IMR-90 (cell line): ENCODE measurements around the gene FRS3. TPM values are rescaled to one million over a fixed set of nuclear protein-coding genes. Genes with fewer than 3 reads are reported as not detected.

Experiments used
- ATAC-seq: fragments of 200-7000 bp; cut with Tn5 transposase; 2 replicates; pipeline ENCODE4 v1.9.1; 2020; ENCODE audit warnings: low read depth, mild to moderate bottlenecking, moderate library complexity
- BruUV-seq: library from RNA; stranded (reverse); fragments of 400-500 nt; replicated peaks from 2 replicates; lab custom pipeline; 2021; lab: Mats Ljungman, UMichigan
- CTCF ChIA-PET: fragments of 300-600 bp; formaldehyde crosslinking; extraction: SDS; loops from one replicate; lab custom pipeline; 2021; ENCODE audit warnings: antibody characterized with exemption; lab: Yijun Ruan, JAX
- POLR2A ChIA-PET: fragments of 300-600 bp; sonication (Branson Sonifier 250); formaldehyde crosslinking; loops from one replicate; lab custom pipeline; 2022; ENCODE audit warnings: antibody characterized with exemption; ENCODE audit not compliant: unreplicated experiment; lab: Charles Lee
- DNase-seq: peaks from one replicate; pipeline ENCODE4 v3.0.0; 2013
- H2AFZ ChIP-seq: replicated peaks from 2 replicates; pipeline ENCODE3; 2013; ENCODE audit warnings: low read length, mild to moderate bottlenecking; ENCODE audit not compliant: poor library complexity
- H2AK5ac ChIP-seq: 2 replicates; pipeline ENCODE4 v1.6.1; 2013; ENCODE audit warnings: low read depth, low read length, inconsistent platforms
- H2AK9ac ChIP-seq: replicated peaks from 2 replicates; pipeline ENCODE3; 2013; ENCODE audit warnings: mild to moderate bottlenecking, low read depth, low read length, moderate library complexity; ENCODE audit not compliant: poor library complexity
- H2BK120ac ChIP-seq: 2 replicates; pipeline ENCODE4 v1.6.1; 2013; ENCODE audit warnings: low read depth, low read length, inconsistent platforms
- H2BK15ac ChIP-seq: 3 replicates; pipeline ENCODE4 v1.6.1; 2013; ENCODE audit warnings: low read depth, low read length, inconsistent platforms
- H2BK20ac ChIP-seq: 2 replicates; pipeline ENCODE4 v1.6.1; 2013; ENCODE audit warnings: low read depth, mild to moderate bottlenecking, inconsistent platforms, low read length, moderate library complexity
- H2BK5ac ChIP-seq: 2 replicates; pipeline ENCODE4 v1.6.1; 2013; ENCODE audit warnings: mild to moderate bottlenecking, low read depth, low read length, inconsistent platforms; ENCODE audit not compliant: poor library complexity, severe bottlenecking
- H3K14ac ChIP-seq: replicated peaks from 2 replicates; pipeline ENCODE4 v1.6.1; 2013; ENCODE audit warnings: low read depth, low read length, inconsistent platforms
- H3K18ac ChIP-seq: 2 replicates; pipeline ENCODE4 v1.6.1; 2013; ENCODE audit warnings: low read depth, low read length, control low read depth
- H3K23ac ChIP-seq: 2 replicates; pipeline ENCODE4 v1.6.1; 2013; ENCODE audit warnings: low read depth, low read length, inconsistent platforms
- H3K27ac ChIP-seq: 2 replicates; pipeline ENCODE4 v1.5.1; 2013; ENCODE audit warnings: mild to moderate bottlenecking, control low read depth, low read length; ENCODE audit not compliant: insufficient read depth
- H3K27me3 ChIP-seq: 2 replicates; pipeline ENCODE4 v1.6.1; 2013; ENCODE audit warnings: low read length; ENCODE audit not compliant: control insufficient read depth, insufficient read depth
- H3K36me3 ChIP-seq: 2 replicates; pipeline ENCODE4 v1.6.1; 2013; ENCODE audit warnings: low read length, mixed read lengths; ENCODE audit not compliant: control insufficient read depth, insufficient read depth
- H3K4ac ChIP-seq: 2 replicates; pipeline ENCODE4 v1.6.1; 2013; ENCODE audit warnings: low read depth, low read length, inconsistent platforms
- H3K4me1 ChIP-seq: 2 replicates; pipeline ENCODE4 v1.6.1; 2013; ENCODE audit warnings: low read length, mixed read lengths; ENCODE audit not compliant: control insufficient read depth, insufficient read depth
- H3K4me2 ChIP-seq: 2 replicates; pipeline ENCODE4 v1.6.1; 2013; ENCODE audit warnings: low read depth, mild to moderate bottlenecking, control low read depth, low read length, moderate library complexity
- H3K4me3 ChIP-seq: 2 replicates; pipeline ENCODE4 v1.5.1; 2013; ENCODE audit warnings: low read depth, mild to moderate bottlenecking, control low read depth, low read length, moderate library complexity; ENCODE audit not compliant: insufficient read depth
- H3K56ac ChIP-seq: 2 replicates; pipeline ENCODE4 v1.6.1; 2013; ENCODE audit warnings: low read length, inconsistent platforms; ENCODE audit not compliant: insufficient read depth; ENCODE audit errors: extremely low read depth
- H3K79me1 ChIP-seq, 2 experiments: 2 replicates each; pipeline ENCODE4 v1.6.1; 2013; ENCODE audit warnings: low read length in 2 of 2, inconsistent platforms in 1 of 2, low read depth in 1 of 2
- H3K9ac ChIP-seq: 2 replicates; pipeline ENCODE4 v1.6.1; 2013; ENCODE audit warnings: low read depth, low read length, control low read depth
- H3K9me1 ChIP-seq: 2 replicates; pipeline ENCODE4 v1.6.1; 2013; ENCODE audit warnings: low read length, inconsistent platforms; ENCODE audit not compliant: insufficient read depth
- H3K9me3 ChIP-seq: 2 replicates; pipeline ENCODE4 v1.6.1; 2013; ENCODE audit warnings: low read length; ENCODE audit not compliant: control insufficient read depth, insufficient read depth
- H4K20me1 ChIP-seq: 2 replicates; pipeline ENCODE4 v1.6.1; 2013; ENCODE audit warnings: low read length, inconsistent platforms; ENCODE audit not compliant: insufficient read depth
- H4K5ac ChIP-seq: 2 replicates; pipeline ENCODE4 v1.6.1; 2013; ENCODE audit warnings: mild to moderate bottlenecking, low read depth, low read length, control low read depth
- H4K8ac ChIP-seq, 2 experiments: 2 replicates each; pipeline ENCODE4 v1.6.1; 2013; ENCODE audit warnings: low read depth in 2 of 2, low read length in 2 of 2, control low read depth in 1 of 2, inconsistent platforms in 1 of 2
- H4K91ac ChIP-seq: 2 replicates; pipeline ENCODE4 v1.6.1; 2013; ENCODE audit warnings: low read depth, low read length, inconsistent platforms; ENCODE audit not compliant: insufficient read depth
- BHLHE40 ChIP-seq: fragments of 150-350 bp; IDR thresholded peaks from 2 replicates; pipeline ENCODE4 v1.6.1; 2016; ENCODE audit warnings: mild to moderate bottlenecking, low read depth, low read length
- MAZ ChIP-seq: IDR thresholded peaks from 2 replicates; pipeline ENCODE4 v1.6.1; 2012; ENCODE audit warnings: low read depth, mild to moderate bottlenecking, low read length, improper control_type of control experiment, moderate library complexity, borderline replicate concordance
- RCOR1 ChIP-seq: IDR thresholded peaks from 2 replicates; pipeline ENCODE4 v1.6.1; 2012; ENCODE audit warnings: mild to moderate bottlenecking, low read length, improper control_type of control experiment; ENCODE audit not compliant: insufficient replicate concordance
- RFX5 ChIP-seq: IDR thresholded peaks from 2 replicates; pipeline ENCODE4 v1.8.0; 2012; ENCODE audit warnings: low read depth, mild to moderate bottlenecking, low read length, moderate library complexity
- WGBS, 2 experiments: methylation state at CpG; one replicate each; pipeline versions ENCODE4 v1.1.5 to v1.1.7; 2013; ENCODE audit warnings: missing lambda C conversion rate in 2 of 2; ENCODE audit not compliant: insufficient read length in 1 of 2; ENCODE audit errors: extremely low coverage in 2 of 2; 5-methylcytosine and 5-hydroxymethylcytosine counted together
- dilution Hi-C: fragments of 300-500 bp; cut with HindIII; formaldehyde crosslinking; loops from one replicate; pipeline ENCODE4 v1.14.3; 2018; ENCODE audit warnings: low sequenced_read_pairs; ENCODE audit not compliant: unreplicated experiment
- in situ Hi-C: fragments of 300-500 bp; cut with MboI; formaldehyde crosslinking; loops from 3 replicates; pipeline ENCODE4 v1.14.3; 2019; ENCODE audit warnings: low sequenced_read_pairs, inconsistent platforms, mixed read lengths
- intact Hi-C: fragments of 100-400 bp; cut with micrococcal nuclease; formaldehyde crosslinking; loops from 2 replicates; pipeline ENCODE4 v1.10.0; 2022
- polyA plus RNA-seq, 3 experiments: library from polyadenylated mRNA; depleted of rRNA; stranded (reverse); fragments of >200 nt; gene quantifications; 2 replicates each; pipeline ENCODE4 v1.2.3, GENCODE V29; 2012; ENCODE audit warnings: low replicate concordance in 1 of 3
- total RNA-seq: library from RNA; depleted of rRNA; stranded (reverse); fragments of >200 nt; gene quantifications from 2 replicates; pipeline ENCODE4 v1.2.3, GENCODE V29; 2012
- TF ChIP-seq, protein P1 (sequence below): fragments of 150-350 bp; IDR thresholded peaks from 2 replicates; pipeline ENCODE4 v1.6.1; 2017; ENCODE audit warnings: mild to moderate bottlenecking, antibody characterized with exemption, low read length, low read depth

Gene FRS3
- total and polyA plus RNA-seq, 2 of the 4 experiments (the other 2 are of a cell fraction), result 0.54 to 3.8 TPM

DNA sequence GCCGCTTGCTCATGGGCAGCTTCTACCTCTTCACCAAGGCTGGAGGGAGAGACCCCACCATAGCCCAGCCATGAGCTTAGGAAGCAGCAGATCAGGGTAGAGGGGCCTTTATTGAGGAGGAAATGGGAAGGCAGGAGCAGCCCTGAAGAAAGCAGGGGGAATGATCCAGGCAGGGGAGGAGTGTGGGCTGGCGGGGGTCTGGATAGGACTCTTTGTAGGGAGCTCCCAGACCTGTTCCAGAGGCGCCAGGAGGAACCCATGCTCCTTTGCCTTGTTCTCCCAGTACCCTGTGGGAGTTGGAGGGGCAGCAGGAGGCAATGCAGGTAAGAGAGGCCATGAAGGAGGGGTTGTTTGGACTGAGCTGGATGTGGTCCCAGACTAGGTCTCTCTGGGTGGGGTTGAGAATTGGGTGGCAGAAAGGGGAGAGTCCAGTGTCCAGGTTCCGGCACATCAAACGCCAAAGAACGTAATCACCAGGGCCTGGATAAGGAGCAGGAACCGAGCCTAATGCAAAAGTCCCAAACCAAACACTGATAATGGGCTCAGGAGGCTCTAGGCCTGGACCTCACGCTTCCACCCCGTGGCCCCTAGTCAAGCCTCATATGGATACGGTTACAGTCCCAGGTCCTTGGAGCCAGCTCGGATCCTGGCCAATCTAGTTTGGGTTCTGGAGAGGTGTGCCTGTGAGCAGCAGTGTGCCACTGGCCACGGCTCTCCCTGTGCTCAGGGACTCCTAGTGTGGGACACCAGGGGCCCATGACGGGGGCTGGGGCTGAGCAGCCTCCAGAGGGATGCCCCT is 20.4 kb downstream of the FRS3 start:
- no peak overlapping the region for H2BK15ac ChIP-seq
- in situ Hi-C loops (no loop called here), intact Hi-C loops (no loop called here), dilution Hi-C loops (no loop called here)
- H3K9me1 ChIP-seq, result no peaks in the 10 kb centered on the region; the same call in 1 of the 2 replicates
- H4K8ac ChIP-seq, result no peak overlapping the region
- H3K79me1 ChIP-seq, result no peaks in the 10 kb centered on the region
- no peak overlapping the region for H3K27ac ChIP-seq
- H3K27me3 ChIP-seq, result peaks cover 29% of the 10 kb centered on the region
- no peaks in the 10 kb centered on the region for H3K36me3 ChIP-seq
- ATAC-seq, result no peak
- H3K4me2 ChIP-seq, result no peak overlapping the region
- no peak overlapping the region for H3K4ac ChIP-seq
- no peaks in the 10 kb centered on the region for H3K9me3 ChIP-seq
- no peak overlapping the region for H2BK20ac ChIP-seq
- no peak overlapping the region for H3K4me3 ChIP-seq
- H2BK5ac ChIP-seq, result no peak overlapping the region
- no peak overlapping the region for H3K9ac ChIP-seq
- ChIA-PET CTCF (no interaction called here), POLR2A (no interaction called here)
- H2AK5ac ChIP-seq, result no peak overlapping the region
- no peak overlapping the region for H2BK120ac ChIP-seq
- H3K18ac ChIP-seq, result no peak overlapping the region
- peaks cover 3% of the 10 kb centered on the region; the same call in 1 of the 2 replicates for H3K4me1 ChIP-seq
- no peak for TF ChIP-seq RCOR1
- no peak for TF ChIP-seq RFX5
- TF ChIP-seq, protein P1, sequence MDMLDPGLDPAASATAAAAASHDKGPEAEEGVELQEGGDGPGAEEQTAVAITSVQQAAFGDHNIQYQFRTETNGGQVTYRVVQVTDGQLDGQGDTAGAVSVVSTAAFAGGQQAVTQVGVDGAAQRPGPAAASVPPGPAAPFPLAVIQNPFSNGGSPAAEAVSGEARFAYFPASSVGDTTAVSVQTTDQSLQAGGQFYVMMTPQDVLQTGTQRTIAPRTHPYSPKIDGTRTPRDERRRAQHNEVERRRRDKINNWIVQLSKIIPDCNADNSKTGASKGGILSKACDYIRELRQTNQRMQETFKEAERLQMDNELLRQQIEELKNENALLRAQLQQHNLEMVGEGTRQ, result no peak
- no peak for TF ChIP-seq BHLHE40
- no peak for TF ChIP-seq MAZ
- BruUV-seq, result no TSS peak
- H3K14ac ChIP-seq, result no peak overlapping the region
- no peaks in the 10 kb centered on the region for H4K20me1 ChIP-seq
- no peak overlapping the region for H3K23ac ChIP-seq
- H4K5ac ChIP-seq, result no peak overlapping the region
- DNase-seq, result no peak
- 56% methylated on average over 3 of the region's 13 CpGs; no CpG with 5 or more reads in 1 of the 2 experiments for WGBS, 2 experiments
- no peak overlapping the region for H2AFZ ChIP-seq
- no peak overlapping the region for H3K56ac ChIP-seq
- H2AK9ac ChIP-seq, result peak overlapping the region; percentile 78
- H4K91ac ChIP-seq, result no peak overlapping the region
